Dedifferentiated amniotic fluid mesenchymal stem cell (primary cell): ENCODE data around the gene FANCM.
"Not testable (repeated sequence)": the region's sequence is repeated elsewhere in the genome, so short reads cannot be mapped to it uniquely, and the experiment has no call there.

Experiments used
- DNase-seq: peaks from one replicate; pipeline ENCODE4 v3.0.0-alpha.2; 2016; ENCODE audit errors: extremely low spot score

The FANCM gene

DNA sequence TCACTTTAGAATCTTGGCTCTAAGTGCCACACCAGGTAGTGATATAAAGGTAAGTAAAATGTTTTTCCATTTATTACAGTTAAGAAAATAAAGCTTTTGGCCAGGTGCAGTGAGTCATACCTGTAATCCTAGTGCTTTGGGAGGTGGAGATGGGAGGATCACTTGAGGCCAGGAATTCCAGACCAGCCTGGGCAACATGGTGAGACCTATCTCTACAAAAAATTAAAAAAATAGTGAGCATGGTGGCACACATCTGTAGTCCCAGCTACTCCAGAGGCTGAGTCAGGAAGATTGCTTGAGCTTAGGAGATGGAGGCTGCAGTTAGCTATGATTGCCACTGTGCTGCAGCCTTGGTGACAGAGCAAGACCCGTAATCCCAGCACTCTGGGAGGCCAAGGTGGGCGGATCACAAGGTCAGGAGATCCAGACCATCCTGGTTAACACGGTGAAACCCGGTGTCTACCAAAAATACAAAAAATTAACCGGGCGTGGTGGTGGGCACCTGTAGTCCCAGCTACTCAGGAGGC, 5.0 kb downstream of the FANCM start:
- no peak for DNase-seq

DNA sequence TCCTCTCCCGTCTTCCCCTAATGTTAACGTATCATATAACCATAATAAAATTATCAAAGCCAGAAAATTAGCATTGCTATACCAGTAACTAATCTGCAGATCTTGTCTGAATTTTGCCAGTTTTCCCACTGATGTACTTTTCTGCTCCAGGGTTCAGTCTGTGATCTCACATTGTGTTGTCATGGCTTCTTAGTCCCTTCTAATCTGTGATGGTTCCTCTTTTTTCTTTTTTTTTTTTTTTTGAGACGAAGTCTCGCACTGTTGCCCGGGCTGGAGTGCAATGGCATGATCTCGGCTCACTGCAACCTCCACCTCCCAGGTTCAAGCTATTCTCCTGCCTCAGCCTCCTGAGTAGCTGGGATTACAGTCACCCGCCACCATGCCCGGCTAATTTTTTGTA, 6.4 kb downstream of the FANCM start:
- DNase-seq = not testable (repeated sequence)

DNA sequence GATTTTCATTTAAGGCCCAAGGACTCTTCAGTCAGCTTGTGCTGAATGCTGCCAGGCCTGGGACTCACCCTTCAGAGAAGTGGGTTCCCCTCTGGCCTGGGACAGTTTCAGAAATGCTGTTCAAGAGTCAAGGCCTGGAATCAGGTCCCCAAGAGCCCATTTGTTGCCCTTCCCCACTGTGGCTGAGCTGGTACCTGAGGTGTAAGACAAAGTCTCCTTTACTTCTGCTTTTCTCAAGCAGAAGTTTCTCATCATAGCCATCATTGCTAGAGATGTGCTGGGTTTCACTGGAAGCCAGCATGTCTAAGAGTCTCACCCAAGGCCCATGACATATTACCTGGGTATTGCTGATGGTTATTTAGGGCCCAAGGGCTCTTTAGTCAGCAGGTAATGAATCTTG, 8.9 kb downstream of the FANCM start:
- no peak for DNase-seq

DNA sequence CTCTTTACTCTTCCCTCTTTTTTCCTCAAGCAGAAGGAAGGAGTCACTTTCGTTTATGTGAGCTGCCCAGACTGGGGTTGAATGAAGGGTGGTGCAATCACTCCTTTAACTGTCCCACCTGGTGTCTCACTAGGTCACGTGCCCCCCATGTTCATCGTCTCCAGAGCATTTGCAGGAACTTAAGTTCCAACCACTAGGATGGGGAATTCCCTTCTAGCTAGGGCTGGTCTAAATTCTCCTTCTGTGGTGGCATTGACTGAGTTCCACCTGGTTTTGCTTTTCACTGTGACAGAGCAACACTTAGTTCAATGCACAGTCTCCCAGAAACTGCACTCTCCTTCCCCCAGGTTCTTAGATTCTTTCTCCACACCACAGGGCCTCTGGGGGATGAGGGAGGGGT, 9.5 kb downstream of the FANCM start:
- DNase-seq = no peak

DNA sequence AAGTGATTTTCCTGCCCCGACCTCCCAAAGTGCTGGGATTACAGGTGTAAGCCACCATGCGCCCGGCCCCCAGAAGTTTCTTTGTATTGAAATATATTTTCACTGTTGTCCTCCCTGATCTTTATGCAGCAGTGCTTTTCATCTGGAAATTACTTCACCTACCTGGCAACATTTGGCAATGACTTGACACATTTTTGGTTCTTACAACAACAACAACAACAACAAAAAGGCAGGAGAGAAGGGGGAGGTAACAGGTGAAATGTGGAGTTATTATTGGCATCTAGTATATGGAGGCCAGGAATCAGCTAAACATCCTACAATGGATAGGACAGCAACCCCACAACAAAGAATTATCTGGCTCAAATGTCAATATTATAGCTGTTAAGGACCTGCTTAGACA, 13.9 kb downstream of the FANCM start:
- DNase-seq = no peak

DNA sequence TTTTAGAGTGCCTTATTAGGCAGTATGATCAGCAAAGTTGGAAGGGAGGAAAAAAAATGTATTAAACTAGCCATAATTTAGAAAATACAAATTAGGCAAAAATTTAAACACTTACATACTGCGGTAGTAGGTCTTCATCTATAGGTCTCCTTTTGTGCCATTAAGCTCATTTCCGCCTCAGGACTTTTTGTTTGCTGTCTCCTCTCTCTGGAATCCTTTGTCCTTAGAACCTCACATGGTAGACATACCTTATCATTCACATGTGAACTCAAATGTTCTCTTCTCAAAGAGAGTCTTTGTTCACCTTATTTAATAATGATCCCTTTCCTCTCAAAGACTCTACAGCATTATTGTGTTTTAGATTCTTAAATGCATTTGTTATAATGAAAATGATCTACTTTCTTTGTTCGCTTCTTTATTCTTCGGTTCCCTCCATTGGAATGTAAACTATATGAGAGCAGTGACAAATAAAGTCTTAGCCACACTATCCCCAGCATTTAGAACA, 14.7 kb downstream of the FANCM start:
- DNase-seq = no peak

DNA sequence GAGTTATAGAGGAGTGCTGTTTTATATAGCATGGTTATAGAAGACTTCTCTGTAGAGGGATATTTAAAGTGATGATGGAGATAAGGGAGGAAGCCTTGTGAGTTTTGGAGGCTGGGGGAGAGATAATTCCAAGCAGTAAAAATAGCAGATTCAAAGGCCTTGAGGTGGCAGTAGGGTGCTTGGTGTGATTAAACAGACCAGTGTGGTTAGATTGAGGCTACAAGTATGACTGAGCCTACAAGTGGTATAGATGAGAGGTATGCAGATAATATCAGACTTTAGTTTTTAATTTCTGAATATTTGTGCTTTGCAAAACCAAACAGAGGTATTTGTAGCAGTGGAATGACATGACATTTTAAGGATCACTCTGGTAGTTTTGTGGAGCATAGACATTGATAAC, 20.3 kb downstream of the FANCM start:
- DNase-seq = no peak

DNA sequence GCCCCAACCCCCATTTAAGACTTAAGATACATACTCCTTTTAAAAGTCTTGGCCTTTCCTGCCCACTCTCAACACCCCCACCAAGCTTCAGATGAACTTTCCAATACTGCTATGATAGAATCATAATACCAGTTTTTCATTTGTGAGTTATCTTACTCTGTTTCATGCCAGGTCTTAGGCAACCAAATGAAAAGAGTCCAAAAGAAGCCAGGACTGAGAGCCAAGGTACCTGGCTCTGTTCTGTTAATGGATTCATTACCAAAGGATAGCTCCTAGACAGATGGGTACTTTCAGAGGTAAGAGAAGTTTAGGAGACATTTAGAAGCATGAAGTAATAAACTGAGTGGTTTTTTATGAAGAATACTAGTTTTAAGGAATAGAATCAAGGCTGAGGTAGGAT, 34.2 kb downstream of the FANCM start:
- DNase-seq = no peak

DNA sequence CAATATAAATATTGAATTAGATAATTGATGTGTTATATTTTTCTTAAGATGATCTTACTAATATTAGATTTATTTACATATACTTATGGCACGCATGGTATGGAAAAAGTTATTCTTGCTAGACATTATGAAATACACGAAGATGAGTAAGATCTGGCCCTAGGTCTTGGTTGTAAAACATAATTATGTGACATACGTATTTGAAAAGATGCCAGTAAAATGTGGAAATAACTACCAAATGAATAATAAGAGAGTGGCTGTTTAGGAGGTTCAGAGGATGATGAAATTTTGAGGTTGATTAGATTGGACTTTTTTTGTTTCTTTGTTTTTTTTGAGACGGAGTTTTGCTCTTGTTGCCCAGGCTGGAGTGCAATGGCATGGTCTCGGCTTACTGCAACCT, 41.3 kb downstream of the FANCM start:
- DNase-seq = no peak

DNA sequence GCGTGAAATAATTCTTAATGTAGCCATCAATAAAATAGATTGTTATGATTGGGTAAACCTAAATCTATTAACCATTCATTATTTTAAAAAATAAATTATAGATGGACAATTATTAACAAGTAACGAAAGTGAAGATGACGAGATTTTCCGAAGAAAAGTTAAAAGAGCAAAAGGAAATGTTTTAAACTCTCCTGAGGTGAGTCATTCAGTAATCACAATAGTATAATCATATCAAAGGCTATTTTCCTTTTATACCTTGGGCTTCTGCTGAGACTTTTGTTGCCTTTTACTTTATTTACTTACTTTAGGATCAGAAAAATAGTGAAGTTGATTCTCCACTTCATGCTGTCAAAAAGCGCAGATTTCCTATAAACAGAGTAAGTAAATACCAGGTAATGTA, 45.6 kb downstream of the FANCM start:
- DNase-seq = no peak

DNA sequence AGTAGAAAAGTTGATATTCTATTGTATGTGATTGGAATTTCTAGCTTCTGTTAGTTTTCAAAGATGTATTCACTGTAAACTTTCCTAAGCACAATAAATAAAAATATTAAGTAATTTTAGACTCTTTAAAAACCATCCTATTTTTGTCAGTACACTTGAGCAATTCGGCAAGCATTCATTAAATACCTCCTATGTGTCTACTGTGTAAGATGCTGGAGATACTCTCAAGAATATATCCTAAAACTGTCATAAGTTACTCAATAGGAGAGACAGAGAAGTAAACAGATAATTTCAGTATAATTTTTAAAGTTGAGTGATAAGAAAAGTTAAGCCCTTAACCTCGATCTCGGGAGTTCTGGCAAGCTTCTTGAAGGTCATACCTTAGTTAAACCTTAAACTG, 46.1 kb downstream of the FANCM start:
- no peak for DNase-seq

DNA sequence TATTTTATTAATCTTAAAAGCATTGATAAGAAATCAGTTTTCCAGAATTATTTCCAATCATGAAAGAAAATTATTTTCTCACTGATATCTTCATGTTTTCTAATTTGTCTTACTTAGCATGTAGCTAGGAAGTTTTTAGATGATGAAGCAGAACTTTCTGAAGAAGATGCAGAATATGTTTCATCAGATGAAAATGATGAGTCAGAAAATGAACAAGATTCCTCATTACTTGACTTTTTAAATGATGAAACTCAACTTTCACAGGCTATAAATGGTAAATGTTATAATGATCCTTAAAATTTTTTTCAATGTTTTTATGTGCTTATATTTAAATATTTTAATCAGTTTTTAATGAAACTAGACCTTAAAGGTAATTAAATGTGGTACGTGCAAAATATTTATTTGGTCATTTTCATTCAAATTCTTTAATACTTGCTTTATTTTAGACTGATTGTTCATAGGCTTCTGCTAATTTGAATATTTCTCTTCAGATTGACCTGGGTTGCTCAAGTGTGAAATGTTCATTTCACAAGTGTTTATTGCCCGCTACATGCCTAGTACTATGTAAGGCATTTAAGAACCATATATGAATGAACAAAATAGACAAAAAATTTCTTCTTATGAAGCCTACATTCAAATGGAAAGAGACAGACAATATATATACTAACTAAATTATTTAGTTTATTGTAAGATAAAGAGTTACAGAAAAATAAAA, 49.5 kb downstream of the FANCM start:
- DNase-seq = peak; percentile 16

DNA sequence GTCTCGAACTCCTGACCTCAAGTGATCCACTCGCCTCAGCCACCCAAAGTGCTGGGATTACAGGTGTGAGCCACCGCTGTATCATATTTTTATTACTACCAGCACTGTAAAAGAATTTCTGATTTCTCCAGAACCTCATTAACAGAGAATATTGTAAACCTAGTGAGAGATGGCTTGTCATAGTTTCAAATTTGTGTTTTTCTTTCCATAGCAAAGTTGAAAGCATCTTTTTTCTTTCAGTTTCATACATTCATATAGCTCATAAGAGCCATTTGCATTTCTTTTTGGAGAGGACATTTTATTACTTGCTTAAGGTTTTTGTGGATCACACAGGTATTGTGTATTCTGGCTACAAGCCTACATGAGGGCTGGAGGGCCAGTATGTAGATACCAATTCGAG, 59.2 kb downstream of the FANCM start:
- DNase-seq = no peak

DNA sequence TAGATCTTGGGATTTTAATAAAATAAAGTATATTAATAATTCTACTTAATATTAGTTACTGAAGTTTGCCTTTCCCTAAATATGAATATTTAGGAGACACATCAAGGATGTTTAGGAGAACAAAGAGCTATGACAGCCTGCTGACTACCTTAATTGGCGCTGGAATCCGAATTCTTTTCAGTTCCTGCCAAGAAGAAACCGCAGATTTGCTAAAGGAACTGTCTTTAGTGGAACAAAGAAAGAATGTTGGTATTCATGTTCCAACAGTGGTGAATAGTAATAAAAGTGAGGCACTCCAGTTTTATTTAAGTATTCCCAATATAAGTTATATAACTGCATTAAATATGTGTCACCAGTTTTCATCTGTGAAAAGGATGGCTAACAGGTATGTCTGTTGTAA, 62.8 kb downstream of the FANCM start:
- DNase-seq = no peak

DNA sequence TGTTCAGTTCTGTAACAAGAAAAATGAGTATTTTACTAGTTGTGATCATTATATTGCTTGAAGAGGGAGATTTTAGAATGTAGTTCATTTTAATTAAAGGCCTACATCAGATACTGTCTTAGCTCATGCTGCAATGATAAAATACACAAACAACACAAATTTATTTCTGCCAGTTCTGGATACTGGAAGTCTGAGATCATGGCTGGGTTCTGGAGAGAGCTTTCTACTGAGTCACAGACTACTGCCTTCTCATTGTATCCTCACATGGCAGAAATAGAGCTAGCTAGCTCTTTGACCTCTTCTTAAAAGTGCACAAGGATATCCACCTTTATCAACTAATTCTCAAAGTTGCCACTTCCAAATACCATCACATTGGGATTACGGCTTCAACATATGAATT, 63.5 kb downstream of the FANCM start:
- peak; percentile 51 for DNase-seq

DNA sequence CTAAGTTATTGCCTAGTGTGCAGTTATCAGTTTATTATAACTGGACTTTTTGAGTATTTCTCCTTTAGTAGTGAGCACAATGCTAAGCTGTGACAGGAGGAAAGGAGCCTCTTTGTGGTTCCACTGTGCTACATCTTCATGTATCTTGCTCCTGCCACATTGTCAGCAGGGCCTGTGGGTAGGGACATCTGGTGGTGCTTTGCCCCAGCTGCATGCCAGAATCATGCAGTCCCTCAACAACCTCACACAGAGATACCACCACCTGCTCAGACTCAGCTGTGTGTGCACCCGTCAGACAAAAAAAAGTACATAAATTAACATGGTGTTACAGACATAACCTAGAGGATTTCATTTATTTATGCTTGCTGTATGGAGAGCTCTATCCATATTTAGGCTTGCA, 66.2 kb downstream of the FANCM start:
- no peak for DNase-seq

DNA sequence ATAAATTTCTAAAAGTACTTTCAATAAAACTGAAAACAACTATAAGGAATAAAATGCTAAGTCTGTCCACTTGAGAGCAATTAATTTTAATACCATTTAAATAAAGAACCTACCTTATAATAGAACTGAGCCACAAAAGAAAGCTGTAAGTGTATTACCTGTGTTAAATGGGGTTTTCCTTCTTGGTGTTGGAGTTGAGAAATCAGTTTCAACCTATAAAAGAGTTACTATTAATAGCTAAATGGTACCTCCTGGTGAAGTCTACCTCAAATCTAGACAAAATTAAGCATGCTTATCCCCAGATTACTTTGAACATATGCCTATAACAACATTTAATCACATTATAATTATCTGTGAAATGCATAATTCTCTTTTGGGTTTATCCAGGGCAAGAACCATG, 68.5 kb downstream of the FANCM start:
- DNase-seq = no peak

DNA sequence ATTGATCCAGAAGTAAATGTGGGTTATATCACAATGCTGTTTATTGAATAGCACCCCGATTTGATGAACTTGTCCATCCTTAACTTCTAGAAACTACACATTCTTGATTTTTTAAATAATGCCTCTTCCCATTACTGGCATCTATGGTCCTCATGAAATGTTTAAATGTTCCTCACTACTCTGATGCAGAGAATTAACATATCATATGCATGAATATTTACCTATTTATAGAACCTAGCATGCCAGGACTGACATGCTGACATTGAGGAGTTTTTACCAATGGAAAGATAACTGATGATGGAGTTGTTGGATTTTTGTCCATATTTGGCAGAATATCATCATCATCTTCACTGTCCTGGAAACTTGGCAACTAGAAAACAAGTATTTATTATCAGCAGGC, 74.4 kb downstream of the FANCM start:
- DNase-seq = no peak

DNA sequence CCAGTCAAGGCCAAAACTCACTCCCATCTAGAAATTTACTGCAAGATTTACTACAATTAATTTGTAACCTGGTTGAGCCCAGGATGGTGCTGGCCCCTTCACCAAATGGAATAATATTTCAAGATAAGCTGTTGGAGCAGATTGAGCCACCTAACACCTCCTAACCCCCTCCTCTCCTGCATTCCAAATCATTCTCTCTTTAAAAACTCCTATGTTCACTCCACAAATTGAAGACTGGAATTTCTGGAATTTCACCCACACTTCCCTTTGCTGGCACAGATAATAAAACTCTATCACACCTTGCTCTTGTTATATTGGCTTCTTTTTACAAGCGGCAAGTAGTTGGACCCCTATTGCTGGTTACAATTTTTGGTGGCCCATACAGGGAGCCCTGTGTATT, 75.6 kb downstream of the FANCM start:
- DNase-seq = no peak

DNA sequence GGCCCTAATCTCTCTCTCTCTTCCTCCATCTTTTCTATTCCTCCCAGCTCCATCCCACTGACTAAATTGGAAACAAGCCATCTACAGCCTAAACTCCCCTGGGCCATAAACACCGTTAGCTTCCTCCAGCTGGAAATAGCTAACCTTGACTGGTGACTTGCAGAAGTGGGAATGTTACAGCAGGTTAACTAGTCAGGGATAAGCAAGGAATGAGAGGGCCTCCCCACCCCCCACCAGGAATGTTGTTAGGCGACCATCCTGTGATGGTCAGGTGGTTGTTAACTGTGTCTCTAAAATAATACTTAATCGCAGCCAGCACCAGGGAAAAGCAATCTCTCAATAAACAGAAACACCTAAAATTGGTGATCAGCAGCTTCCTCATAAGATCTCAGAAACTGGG, 76.5 kb downstream of the FANCM start:
- no peak for DNase-seq

DNA sequence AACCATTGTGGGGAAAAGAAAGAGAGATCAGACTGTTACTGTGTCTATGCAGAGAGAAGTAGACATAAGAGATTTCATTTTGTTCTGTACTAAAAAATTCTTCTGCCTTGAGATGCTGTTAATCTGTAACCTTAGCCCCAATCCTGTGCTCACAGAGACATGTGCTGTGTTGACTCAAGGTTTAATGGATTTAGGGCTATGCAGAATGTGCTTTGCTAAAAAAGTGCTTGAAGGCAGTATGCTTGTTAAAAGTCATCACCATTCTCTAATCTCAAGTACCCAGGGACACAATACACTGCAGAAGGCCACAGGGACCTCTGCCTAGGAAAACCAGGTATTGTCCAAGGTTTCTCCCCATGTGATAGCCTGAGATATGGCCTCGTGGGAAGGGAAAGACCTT, 78.0 kb downstream of the FANCM start:
- DNase-seq = not testable (repeated sequence)

DNA sequence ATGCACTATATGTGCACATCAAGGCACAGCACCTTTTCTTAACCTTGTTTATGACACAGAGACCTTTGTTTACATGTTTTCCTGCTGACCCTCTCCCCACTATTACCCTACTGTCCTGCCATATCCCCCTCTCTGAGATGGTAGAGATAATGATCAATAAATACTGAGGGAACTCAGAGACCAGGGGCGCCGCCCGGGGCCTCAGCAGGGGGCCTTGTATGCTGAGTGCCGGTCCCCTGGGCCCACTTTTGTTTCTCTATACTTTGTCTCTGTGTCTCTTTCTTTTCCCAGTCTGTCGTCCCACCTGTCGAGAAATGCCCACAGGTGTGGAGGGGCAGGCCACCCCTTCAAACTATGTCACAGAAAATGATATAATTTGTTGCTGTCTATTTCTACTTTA, 78.6 kb downstream of the FANCM start:
- DNase-seq = not testable (repeated sequence)

DNA sequence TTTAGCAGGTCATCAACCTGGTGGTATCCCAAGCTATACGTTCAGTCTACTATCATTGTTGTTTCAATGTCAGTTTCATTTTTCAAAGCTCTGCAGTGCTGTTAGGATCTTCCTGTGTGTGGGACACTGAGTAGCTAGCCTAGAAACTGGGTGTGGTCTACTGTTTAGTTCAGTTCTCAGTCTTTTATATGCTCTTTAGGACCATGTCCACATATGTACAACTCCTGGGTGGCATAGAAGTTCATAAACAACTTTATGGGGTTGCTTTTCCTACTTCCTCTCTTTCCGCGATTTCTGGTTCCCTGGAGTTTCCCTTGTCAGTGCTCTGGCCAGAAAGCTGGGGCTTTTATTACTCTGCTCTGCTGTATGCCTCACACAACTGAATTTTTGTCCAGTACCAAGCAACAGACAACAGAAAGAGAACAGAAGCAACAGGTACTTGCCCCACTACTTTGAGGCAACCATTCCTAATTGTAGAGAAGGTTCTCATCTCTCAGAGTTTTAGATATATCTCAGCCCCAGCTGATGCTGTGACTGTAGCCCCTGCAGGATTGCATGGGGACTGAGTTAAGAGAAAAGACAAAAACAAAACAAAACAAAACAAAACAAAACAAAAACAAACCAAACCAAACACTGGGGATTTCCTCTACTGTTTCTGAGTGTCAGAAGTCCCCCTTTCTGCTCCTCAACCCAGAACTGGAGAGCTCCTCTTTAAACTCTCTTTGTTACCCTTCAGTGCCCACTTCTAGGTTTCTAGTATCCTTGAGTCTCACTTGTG, 86.9 kb downstream of the FANCM start:
- no peak for DNase-seq
